HCEC 1CT (cell line): ENCODE measurements around the gene C11orf21.

ENCODE experiments used
- DNase-seq: peaks from one replicate; pipeline ENCODE4 v3.0.0-alpha.2; 2017

Gene C11orf21

DNA sequence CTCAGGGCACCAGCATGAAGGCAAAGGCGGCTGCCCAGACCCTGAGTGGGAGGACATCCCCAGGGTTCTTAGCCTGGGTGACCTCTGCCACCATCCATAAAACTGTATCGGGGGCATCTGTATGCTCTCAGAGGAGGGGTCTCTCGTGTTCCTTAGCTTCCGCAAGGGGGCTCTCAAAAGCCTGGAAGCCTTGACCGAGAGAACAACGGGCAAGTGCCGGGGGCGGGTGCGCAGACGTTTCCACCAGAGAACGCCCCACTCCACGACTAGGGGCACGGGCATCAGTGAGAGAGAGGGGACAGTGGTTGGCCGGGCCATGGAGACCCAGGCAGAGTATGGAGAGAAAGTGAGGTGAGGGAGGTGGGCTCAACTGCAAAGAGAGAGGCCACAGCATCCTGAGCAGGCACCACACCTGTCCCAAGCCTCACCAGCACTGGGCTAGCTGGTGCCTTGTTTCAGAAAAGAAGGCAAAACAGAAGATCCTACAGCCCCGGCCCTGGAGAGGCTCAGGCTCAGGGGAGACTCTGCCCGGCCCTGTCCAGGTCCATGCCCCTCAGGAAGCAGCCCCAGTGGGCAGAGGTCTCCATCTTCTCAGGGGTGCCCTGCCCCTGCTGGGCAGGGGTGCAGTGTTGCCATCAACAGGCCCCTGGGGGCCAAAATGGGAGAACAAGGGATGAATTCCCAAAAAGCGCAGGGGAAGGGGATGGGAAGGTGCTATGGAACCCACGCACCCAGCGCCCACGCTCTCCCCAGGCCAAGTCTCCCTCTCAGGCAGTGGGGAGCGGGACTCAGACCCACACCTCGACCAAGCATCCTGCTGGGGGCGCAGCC is 6.0 kb upstream of the C11orf21 start:
- DNase-seq: no peak

DNA sequence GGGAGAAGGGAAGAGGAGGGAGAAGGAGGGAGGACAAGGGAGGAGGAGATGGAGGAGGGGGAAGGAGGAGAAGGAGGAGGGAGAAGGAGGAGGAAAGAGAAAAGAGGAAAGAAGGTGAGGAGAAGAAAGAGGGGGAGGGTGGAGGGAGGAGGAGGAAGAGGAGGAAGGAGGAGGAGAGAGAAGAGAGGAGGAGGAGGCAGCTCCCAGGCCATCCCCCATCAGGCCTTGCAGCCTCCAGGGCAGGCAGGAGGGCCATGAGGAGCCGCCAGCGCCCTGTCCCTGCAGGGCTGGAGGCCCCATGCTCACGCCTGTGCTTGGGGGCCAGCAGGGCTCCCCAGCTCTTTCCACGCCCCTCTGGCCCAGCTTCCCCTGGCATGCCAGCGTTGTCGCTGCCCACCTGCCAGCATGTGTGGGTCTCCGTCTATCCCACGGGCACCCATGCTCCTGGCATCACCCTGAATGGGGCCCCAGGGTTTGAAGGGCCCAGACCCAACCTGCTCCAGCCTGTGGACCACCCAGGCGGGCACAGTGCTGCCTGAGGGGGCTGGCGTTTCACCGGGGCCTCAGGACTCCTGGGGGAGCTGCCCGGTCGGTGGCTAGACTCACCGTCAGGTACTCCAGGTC is 5.3 kb upstream of the C11orf21 start:
- no peak for DNase-seq

DNA sequence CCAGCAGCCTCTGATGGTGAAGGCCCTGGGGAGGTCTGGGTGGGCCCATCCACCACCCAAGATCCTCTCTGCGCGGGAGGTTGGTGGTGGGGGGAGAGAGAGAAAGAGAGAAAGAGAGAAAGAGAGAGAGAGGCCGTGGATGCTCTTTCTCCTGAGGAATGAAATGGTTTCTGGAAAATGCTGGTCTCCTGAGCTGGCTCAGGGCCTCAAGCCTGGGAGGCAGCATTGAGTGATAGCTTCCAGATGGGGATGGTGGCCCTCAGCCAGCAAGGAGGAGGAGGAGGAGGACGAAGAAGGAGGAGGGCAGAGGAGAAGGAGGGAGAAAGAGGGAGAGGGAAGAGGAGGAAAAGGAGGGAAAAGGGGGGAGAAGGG is 4.7 kb upstream of the C11orf21 start:
- peak; percentile 56 for DNase-seq

DNA sequence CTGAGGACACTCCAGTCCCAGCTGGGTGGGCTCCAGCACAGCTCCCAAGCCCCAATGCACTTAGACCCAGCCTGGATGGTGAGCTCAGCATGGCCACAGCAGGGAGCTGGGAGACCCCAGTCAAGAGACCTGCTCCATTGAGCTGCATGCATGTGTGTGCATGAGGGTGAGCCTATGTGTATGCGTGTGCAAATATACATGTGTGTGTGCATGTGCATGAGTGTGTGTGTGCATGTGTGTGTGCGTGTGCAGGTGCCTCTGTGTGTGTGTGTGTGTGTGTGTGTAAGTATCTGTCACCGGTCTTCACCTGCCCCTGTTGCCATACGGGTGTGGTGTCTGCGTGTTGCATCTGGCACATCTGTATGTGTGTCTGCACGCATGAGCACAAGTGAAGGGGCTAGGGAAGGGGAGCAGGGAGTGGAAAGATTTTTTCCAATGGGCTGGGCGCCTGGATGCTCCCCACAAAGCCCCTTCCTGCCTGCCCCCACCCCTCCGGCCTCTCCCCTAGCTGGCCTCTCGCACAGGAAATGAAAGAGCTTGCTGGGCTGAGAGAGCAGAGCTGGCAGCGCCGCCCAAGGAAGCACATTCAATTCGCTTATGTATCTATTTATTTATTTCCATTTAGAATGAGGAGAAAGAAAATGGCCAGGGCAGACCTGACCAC is 4.2 kb upstream of the C11orf21 start:
- DNase-seq: peak; percentile 20

DNA sequence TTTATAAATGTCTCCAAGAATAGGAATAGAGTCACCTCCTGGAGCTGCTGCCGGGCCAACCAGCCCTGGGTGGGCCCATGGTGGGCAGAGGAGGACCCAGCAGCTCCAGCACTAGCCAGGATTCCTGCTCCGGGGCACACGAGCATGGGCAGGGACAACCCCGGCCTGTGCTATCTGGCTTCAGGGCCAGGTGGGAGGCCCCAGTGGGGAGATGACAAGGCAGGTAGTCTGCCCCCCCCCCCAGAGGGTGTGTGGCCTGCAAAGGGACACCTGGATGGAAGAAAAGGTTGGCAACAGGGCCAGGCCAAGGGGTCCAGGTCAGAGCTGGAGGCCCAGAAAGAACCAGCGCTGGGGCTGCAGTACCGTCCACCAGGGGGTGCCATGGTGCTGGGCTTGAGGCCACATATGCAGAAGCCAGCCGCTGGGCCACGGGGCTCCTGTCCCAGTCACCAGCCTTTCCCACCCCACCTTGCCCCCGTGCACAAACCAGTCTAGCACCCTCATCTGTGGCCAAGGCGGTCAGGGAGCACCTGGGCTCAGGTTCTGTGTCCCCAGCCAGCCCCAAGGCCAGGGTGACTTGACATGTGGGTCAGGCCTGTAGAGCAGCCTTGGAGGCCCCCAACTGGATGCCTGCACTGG is 3.5 kb upstream of the C11orf21 start:
- peak; percentile 51 for DNase-seq

DNA sequence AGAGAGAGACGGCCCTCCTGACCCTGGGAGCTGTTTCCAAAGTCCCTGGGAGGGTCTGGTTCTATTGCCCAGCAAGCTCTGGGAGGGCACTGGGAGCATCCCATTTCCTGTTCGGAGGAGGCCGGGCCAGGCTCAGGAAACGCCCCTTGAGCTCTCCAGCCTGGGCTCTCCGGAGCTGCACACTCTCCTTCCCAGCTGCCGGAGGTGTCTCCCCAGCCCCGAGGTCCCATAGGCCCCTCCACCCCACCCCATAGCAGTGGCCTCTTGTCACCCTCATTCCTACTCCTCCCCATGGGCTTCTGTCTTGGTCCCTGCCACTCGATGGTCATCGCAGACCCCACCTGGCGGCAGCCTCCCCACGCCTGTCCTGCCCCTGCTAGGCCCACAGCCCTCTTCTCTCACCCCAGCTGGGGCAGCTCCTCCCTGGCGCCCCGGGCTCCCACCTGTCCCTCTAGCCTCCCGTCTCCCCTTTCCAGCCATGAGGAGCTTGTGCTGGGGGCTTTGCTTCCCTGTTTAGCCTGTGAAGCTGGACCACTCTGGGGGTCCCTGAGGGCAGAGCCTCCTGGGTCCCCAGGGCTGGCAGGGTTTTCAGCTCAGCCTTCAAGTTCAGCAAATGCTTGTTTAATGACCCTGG is 2.9 kb upstream of the C11orf21 start:
- no peak for DNase-seq

DNA sequence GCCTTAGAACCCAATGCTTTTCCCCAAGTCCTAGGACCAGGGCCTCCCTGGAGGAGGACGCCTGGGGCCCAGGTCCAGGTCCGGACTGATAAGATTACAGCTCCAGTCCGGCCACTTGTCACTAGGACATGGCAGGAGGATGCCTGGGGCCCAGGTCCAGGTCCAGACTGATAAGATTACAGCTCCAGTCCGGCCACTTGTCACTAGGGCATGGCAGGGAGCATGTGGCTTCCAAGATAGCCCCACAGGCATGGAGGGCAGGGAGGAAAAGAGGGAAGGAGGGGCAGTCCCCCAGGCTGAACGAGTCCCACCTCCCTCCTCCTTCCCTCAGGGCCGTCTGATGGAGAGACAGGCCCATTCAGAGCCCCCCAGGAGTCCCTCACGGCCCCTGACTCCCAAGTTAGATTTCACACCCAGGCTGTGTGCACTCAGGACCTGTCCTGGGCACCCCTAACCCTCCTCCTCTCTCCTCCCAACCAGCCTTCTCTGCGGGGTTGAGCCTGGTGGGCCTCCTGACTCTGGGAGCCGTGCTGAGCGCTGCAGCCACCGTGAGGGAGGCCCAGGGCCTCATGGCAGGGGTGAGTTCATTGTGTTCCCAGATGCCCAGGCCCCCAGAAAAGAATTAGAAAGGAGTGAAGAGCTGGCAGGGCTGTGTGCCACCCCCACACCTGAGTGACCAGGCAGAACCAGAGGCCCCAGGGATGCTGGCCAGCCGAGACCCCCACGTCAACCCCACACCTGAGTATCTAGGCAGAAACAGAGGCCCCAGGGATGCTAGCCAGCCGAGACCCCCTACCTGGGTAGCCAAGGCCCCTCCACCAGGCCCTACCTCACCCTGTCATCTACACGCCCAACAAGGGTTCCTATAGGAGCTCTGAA is 2.1 kb upstream of the C11orf21 start:
- DNase-seq: no peak

DNA sequence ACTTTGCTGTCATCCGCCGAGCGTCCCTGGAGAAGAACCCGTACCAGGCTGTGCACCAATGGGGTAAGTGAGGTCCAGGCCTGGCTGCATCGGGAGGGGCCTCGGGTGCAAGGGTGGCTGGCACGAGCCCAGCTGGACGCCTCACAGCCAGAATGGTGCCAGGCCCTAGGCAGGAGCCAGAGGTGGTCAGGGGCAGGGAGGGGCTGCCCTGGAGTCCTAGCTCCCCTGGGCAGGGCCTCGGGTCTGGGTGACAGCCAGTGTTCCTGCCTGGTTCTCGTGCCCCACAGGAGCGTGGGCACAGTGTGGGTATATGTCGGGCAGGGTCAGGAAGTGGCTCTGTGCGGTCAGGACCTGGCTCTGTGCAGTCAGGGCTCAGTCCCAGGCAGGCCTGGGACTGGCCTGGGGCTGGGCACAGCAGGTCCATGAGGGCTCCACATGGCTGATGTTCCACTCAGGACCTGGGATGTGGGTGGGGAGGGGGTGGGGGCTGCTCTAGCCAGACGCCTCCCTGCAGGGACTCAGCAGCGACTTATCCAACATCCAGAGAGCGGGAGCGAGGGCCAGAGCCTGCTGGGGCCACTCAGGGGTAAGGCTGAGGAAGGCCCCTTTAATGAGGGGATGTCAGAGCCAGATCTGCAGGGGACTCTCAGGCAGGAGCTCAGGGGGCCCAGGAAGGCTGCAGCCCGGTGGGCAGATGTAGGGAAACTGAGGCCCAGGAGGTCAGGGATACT is 1.3 kb upstream of the C11orf21 start:
- no peak for DNase-seq

DNA sequence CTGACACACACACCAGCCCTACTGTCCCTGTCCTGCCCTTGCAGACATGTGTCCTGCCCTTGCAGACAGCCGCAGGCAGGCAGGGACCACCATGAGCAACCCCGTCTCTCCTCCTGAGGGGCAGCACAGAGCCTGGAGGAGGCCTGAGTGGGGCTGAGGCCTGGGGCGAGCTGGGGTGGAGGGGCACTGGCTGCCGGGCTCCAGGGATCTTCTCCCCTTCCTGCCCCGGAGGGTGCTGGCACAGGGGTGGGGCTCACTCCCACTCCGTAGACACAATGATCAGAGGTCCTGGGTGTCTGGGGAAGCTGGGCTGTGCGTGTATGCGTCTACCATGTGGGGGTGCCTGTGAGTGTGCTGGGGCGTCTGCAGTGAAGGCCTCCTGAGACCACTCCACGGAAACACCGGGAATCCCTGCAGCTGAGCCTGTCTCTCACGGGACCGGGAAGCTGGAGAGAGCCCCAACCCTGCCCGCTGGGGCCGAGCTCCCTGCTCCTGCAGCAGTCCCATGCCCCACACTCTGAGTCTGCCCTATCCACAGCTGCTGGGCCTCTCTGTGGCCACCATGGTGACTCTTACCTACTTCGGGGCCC is 683 bp upstream of the C11orf21 start:
- no peak for DNase-seq

DNA sequence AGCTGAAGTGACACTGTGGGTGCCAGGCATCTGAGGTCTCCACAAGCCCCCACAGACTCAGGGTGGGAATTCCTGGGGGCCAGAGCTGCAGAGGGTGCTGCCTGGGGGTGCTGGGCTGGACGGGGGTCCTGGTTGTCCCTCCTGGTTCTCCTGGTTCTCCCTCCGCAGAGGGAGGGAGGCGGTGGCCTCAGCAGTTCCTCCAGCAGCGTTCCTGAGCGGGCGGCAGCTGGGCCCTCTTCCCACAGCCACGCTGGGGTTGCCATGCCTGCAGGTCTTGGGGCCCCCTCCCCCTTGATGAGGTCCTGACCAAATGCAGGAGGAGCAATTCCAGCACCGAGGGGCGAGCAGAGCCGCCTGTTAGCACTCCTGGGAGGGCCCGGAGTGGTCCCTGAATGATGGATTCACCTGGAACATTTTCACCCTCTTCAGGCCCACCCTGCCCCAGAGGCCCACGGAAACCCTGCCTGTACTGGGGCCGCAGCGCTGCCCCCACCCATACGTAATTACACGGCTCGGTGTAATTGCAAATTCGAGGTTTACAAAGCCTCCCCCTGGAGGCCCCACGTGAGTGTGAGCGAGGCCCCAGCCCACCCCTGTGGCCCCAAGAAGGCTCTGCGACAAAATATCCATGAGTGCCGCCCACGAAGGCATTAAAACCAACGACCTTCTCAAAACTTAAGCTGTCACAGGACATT is 635 bp downstream of the C11orf21 start:
- no peak for DNase-seq

DNA sequence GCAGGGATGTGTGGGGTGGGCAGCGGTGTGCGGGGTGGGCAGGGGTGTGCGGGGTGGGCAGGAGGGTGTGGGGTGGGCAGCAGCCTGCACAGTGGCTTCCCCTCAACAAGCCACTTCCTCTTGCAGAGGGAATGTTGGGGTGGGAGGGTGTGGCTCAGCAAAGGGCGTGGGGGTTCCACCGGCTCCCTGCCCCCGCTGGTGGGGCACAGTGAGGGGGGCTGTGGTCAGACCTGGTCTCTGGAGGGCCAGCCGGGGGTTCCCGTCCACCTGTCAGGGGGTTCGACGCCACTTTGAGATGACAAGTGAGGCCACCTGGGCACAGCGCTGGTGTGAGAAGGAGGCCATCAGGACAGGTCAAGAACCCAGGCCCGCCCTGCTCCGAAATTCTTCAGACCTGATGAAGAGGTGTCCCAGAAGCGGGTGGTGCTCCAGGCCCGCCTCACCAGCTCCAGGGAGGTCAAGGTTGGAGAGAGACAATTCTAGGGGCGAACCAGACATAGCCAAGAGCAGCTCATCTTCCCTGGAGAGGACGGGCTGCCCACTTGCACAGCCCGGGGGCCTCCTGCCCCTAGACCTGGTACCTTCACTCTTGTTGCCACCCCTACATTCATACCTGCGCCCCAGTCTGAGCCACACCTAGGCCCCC is 1.3 kb downstream of the C11orf21 start:
- no peak for DNase-seq

DNA sequence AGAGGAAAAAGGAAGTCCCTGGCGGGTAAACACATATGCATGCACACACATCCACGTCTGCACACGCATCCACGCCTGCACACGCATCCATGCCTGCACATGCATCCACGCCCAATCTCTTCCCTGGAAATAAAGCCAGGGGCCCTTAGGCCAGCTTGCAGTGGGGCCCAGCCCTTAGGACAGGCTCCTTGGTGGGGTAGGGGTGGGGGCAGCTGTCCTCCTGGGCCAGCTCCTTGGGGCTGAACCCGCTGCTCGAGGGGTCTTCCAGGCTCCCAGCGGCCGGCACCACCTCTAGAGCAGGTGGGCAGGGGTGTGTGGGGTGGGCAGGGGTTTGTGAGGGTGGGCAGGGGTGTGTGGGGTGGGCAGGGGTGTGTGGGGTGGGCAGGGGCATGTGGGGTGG is 1.9 kb downstream of the C11orf21 start:
- no peak for DNase-seq

DNA sequence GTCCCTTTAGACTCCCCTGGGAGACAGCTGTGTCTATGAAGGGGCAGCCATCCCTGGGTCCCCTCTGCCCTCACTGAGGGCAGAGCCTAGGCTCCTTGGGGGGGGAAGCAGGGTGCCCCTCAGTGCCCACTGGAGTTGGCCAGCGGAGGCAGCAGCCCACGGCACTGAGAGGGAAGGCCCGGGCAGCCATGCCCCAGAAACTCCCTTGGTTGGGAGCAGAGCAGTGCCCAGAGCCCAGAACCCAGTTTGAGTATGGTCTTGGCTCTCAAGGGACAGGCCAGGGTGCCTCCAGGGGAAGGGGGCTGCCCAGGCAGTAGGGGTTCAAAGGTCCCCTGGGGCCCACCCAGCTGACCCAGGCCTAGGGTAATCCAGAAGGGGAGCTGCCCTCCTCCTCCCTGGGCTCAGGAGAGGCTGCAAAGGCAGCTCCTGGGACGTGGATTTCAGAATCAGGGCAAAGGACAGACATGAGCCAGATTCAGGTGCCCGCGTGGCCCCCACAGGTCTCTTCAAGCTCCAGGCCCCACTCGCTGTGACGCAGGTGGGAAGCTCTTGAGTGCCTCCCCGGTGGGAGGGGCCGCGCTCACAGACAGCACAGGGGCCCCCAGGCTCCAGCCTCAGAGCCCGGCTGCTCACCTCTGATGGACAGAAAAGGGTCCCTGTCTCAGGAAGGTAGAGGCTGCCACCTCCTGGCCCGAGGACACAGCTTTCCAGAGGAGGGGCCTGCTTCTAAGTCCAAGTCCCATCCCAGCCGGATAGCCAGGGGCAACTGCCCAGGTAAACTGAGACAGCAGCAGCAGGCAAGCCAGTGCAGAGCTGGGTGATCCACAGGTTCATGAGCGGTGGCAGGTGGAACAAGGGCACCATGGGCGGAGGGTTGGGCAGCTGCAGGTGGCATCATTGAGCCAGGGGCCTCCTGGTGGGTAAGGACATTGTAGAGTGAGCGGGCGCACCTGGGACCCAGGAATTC is 2.6 kb downstream of the C11orf21 start:
- DNase-seq: no peak

DNA sequence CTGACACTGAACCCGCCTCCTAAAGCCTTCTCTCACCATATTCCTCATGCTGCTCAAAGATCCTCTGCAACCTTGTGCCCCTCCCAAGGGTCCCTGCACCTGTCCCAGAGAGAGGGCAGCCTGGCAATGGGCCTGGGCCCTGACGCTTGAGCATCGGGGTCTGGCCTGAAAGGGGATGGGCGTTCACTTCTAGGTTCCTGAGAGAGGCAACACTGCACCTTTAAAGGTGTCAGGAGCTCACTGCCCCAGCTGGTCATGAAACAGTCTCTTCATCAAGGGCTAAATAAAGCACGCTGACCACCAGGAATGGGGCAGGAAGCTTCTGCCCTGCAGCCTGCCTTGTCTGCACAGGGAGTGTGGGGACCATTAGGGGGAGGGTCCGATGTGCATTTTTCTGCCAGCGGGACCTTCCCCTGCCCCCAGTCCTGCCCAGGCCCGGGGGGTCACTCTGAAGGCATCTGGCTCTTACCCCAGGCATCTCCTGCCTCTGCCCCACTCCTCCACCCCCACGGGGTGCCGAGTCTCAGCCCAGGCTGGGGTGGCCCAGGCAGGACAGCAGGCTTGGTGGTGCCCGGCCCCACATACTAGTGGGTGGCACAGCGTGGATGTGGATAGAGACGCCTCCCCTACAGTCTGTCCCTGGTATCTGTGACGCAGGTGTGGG is 3.5 kb downstream of the C11orf21 start:
- DNase-seq: no peak

DNA sequence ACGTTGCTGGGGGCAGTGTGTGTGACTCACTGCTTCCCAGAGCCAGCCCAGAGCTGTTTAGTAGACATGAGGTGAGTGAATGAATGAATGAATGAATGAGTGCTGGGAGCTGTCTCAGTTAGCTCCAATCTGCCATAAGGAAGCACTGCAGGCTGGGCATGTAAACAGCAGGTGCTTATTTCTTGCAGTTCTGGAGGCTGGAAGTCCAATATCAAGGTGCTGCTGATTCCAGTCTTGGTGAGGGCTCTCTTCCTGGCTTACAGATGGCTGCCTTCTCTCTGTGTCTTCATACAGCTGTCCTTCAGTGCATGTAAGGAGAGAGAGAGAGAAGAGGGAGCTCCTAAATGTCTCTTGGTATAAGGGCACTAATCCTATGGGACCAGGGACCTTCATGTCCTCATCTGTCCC is 4.1 kb downstream of the C11orf21 start:
- DNase-seq: no peak

DNA sequence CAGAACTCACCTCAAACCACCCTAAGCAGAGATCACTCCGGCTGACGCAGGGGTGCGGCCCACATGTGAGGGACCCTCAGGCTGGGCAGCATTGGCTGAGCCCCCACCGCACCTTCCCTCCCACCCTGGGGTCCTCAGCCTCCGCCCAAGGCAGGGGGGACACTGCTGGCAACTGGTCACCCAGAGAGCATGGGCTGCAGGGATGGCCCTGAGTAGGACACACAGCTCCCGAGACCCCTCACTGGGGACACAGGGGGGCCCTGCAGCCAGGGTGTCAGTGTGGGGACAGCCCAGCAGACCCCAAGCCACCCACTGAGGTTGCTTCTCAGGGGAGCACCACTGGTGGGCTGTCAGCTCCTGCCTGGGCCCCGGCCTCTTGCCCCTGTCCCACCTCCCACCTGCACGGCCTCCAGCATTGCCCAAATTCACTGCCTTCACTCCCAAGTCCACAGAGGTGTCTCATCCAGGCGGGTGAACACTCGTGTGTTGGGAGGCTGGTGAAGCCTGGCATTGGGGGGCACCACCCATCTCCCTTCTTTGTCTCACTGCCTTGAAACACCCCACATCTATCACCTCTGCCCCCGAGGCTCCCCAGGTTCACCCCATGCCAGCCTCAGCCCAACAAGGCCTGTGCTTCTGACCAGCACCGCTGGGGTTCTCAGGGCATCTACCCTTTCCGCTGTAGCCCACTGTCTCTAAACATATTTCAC is 4.7 kb downstream of the C11orf21 start:
- DNase-seq: no peak
